Caco-2 (cell line): ENCODE measurements around the gene UNC5B. TPM values are rescaled to one million over a fixed set of nuclear protein-coding genes. Genes with fewer than 3 reads are reported as not detected.
"Not testable (repeated sequence)": the region's sequence is repeated elsewhere in the genome, so short reads cannot be mapped to it uniquely, and the experiment has no call there.

Source experiments
- BruUV-seq: library from RNA; stranded (reverse); fragments of 400-500 nt; replicated peaks from 2 replicates; lab custom pipeline; 2021; lab: Mats Ljungman, UMichigan
- CTCF ChIA-PET: fragments of 300-600 bp; sonication (Branson Sonifier 250); formaldehyde crosslinking; loops from one replicate; lab custom pipeline; 2022; ENCODE audit warnings: antibody characterized with exemption; lab: Charles Lee
- POLR2A ChIA-PET: fragments of 300-600 bp; sonication (Branson Sonifier 250); formaldehyde crosslinking; loops from one replicate; lab custom pipeline; 2022; ENCODE audit warnings: antibody characterized with exemption; lab: Charles Lee
- DNase-seq, 2 experiments: peaks; one replicate each; pipeline versions ENCODE4 v3.0.0 to v3.0.0-alpha.2; 2020 to 2022
- H3K27me3 ChIP-seq: replicated peaks from 2 replicates; pipeline ENCODE4 v1.6.0; 2011; ENCODE audit warnings: low read length; ENCODE audit not compliant: control insufficient read depth, insufficient read depth
- H3K36me3 ChIP-seq: 2 replicates; pipeline ENCODE4 v1.5.1; 2011; ENCODE audit warnings: low read length; ENCODE audit not compliant: control insufficient read depth, insufficient read depth
- H3K4me1 ChIP-seq: fragments of 250-450 bp; sonication (Bioruptor Pico); 2 replicates; pipeline ENCODE4 v1.5.1; 2020; ENCODE audit warnings: mild to moderate bottlenecking
- H3K4me3 ChIP-seq: 2 replicates; pipeline ENCODE4 v1.5.1; 2011; ENCODE audit warnings: low read depth, mild to moderate bottlenecking, control low read depth, low read length
- H3K9me3 ChIP-seq: fragments of 250-450 bp; sonication (Bioruptor Pico); 2 replicates; pipeline ENCODE4 v1.5.1; 2020; ENCODE audit warnings: mild to moderate bottlenecking, moderate library complexity
- H3K27ac Mint-ChIP-seq: one replicate; pipeline ENCODE4 v1.8.0; 2022; ENCODE audit warnings: mixed read lengths; ENCODE audit not compliant: unreplicated experiment
- H3K27me3 Mint-ChIP-seq: one replicate; pipeline ENCODE4 v1.8.0; 2022; ENCODE audit warnings: mixed read lengths; ENCODE audit not compliant: insufficient read depth, unreplicated experiment
- H3K36me3 Mint-ChIP-seq: one replicate; pipeline ENCODE4 v1.8.0; 2022; ENCODE audit warnings: mild to moderate bottlenecking, mixed read lengths; ENCODE audit not compliant: insufficient read depth, unreplicated experiment
- H3K4me1 Mint-ChIP-seq: one replicate; pipeline ENCODE4 v1.8.0; 2022; ENCODE audit warnings: low read depth, mixed read lengths; ENCODE audit not compliant: unreplicated experiment
- H3K4me3 Mint-ChIP-seq: one replicate; pipeline ENCODE4 v1.8.0; 2022; ENCODE audit warnings: mild to moderate bottlenecking, moderate library complexity, mixed read lengths; ENCODE audit not compliant: unreplicated experiment
- H3K9me3 Mint-ChIP-seq: one replicate; pipeline ENCODE4 v1.8.0; 2022; ENCODE audit warnings: mixed read lengths; ENCODE audit not compliant: unreplicated experiment
- CTCF ChIP-seq, 2 experiments: fragments of 200-600 bp in 1 of 2; IDR thresholded peaks; 1 replicate in 1 of 2; 2 replicates in 1 of 2; pipeline versions ENCODE4 v1.5.1 to v1.8.0; 2011 to 2022; ENCODE audit warnings: antibody characterized with exemption in 1 of 2, control low read depth in 1 of 2, inconsistent platforms in 1 of 2, low read depth in 1 of 2, low read length in 1 of 2, mild to moderate bottlenecking in 1 of 2, moderate library complexity in 1 of 2; ENCODE audit not compliant: insufficient read depth in 1 of 2, severe bottlenecking in 1 of 2, unreplicated experiment in 1 of 2
- intact Hi-C: fragments of 100-400 bp; cut with micrococcal nuclease; formaldehyde crosslinking; loops from one replicate; pipeline ENCODE4 v1.10.0; 2022; ENCODE audit not compliant: unreplicated experiment
- total RNA-seq: library from RNA; stranded (reverse); gene quantifications from 2 replicates; pipeline ENCODE4 v1.2.3, GENCODE V29; 2022

Gene UNC5B
- total RNA-seq, 1 experiment from 2014 or later: 22.4 TPM

GRCh38 chr10:71217266-71218045, 5.1 kb downstream of the UNC5B start:
- Histone ChIP-seq H3K4me1 (peaks cover 18% of the 10 kb centered on the region), H3K27me3 (peaks cover 3% of the 10 kb centered on the region), H3K9me3 (no peaks in the 10 kb centered on the region), H3K4me3 (peak overlapping the region; percentile 1), H3K36me3 (no peaks in the 10 kb centered on the region)
- TF ChIP-seq CTCF (IDR thresholded peaks at IDR 0.05; ENCODE audit: insufficient read depth in 1 of 2, low read depth in 1 of 2, low read length in 1 of 2, severe bottlenecking in 1 of 2, unreplicated experiment in 1 of 2): no peak
- ChIA-PET CTCF (interaction anchor here (0.5 to 2.4 kb wide), 5 partner anchors 9 to 1734 kb away, joined by 3 to 5 read pairs (median 4); no protein-coding TSS in a partner anchor), POLR2A (no interaction called here)
- no TSS peak for BruUV-seq
- DNase-seq: peak in 1 of 2 experiments; percentile 39
- intact Hi-C loops: no loop called here
- no peaks in the 10 kb centered on the region for H3K36me3 Mint-ChIP-seq
- no peaks in the 10 kb centered on the region for H3K9me3 Mint-ChIP-seq
- H3K4me3 Mint-ChIP-seq: peak overlapping the region; percentile 68
- no peak overlapping the region for H3K27ac Mint-ChIP-seq
- H3K4me1 Mint-ChIP-seq: peaks cover 20% of the 10 kb centered on the region
- peaks cover 7% of the 10 kb centered on the region for H3K27me3 Mint-ChIP-seq

GRCh38 chr10:71218046-71218650, 5.8 kb downstream of the UNC5B start:
- intact Hi-C loops: no loop called here
- Histone ChIP-seq H3K4me1 (peaks cover 18% of the 10 kb centered on the region), H3K9me3 (no peaks in the 10 kb centered on the region), H3K4me3 (peak overlapping the region; percentile 1; the same call in 1 of the 2 replicates), H3K36me3 (no peaks in the 10 kb centered on the region), H3K27me3 (peaks cover 3% of the 10 kb centered on the region)
- Mint-ChIP-seq H3K27ac (no peak overlapping the region), H3K9me3 (no peaks in the 10 kb centered on the region), H3K4me3 (peak overlapping the region; percentile 68), H3K36me3 (no peaks in the 10 kb centered on the region), H3K4me1 (peaks cover 20% of the 10 kb centered on the region), H3K27me3 (peaks cover 7% of the 10 kb centered on the region)
- no peak for TF ChIP-seq CTCF (IDR thresholded peaks at IDR 0.05; ENCODE audit: insufficient read depth in 1 of 2, low read depth in 1 of 2, low read length in 1 of 2, severe bottlenecking in 1 of 2, unreplicated experiment in 1 of 2)
- peak in 1 of 2 experiments; percentile 32 for DNase-seq
- BruUV-seq: no TSS peak
- CTCF ChIA-PET: interaction anchor here (0.6 to 0.8 kb wide), 3 partner anchors 9 to 315 kb away, joined by 3 read pairs; no protein-coding TSS in a partner anchor
- POLR2A ChIA-PET: no interaction called here

GRCh38 chr10:71218651-71219050, 6.3 kb downstream of the UNC5B start:
- CTCF ChIA-PET: interaction anchor here (0.8 kb wide), 1 partner anchor 315 kb away, joined by 3 read pairs; no protein-coding TSS in a partner anchor
- no peak for TF ChIP-seq CTCF (IDR thresholded peaks at IDR 0.05; ENCODE audit: insufficient read depth in 1 of 2, low read depth in 1 of 2, low read length in 1 of 2, severe bottlenecking in 1 of 2, unreplicated experiment in 1 of 2)
- H3K36me3 Mint-ChIP-seq: no peaks in the 10 kb centered on the region
- DNase-seq: peak in 1 of 2 experiments; percentile 38
- no peak overlapping the region for H3K4me3 Mint-ChIP-seq
- peaks cover 18% of the 10 kb centered on the region for H3K4me1 Mint-ChIP-seq
- no peaks in the 10 kb centered on the region for H3K9me3 Mint-ChIP-seq
- peaks cover 18% of the 10 kb centered on the region for H3K4me1 ChIP-seq
- POLR2A ChIA-PET: no interaction called here
- H3K4me3 ChIP-seq: no peak overlapping the region
- BruUV-seq: no TSS peak
- no peaks in the 10 kb centered on the region for H3K36me3 ChIP-seq
- peaks cover 7% of the 10 kb centered on the region for H3K27me3 Mint-ChIP-seq
- H3K9me3 ChIP-seq: no peaks in the 10 kb centered on the region
- peaks cover 3% of the 10 kb centered on the region for H3K27me3 ChIP-seq
- H3K27ac Mint-ChIP-seq: no peak overlapping the region
- intact Hi-C loops: no loop called here

GRCh38 chr10:71219236-71219917, 7.0 kb downstream of the UNC5B start:
- peaks cover 11% of the 10 kb centered on the region for H3K4me1 Mint-ChIP-seq
- H3K4me3 Mint-ChIP-seq, H3K27me3 ChIP-seq, H3K36me3 Mint-ChIP-seq, H3K9me3 Mint-ChIP-seq, H3K27ac Mint-ChIP-seq, BruUV-seq, H3K4me3 ChIP-seq, H3K27me3 Mint-ChIP-seq, CTCF ChIA-PET, intact Hi-C loops, POLR2A ChIA-PET, H3K9me3 ChIP-seq, H3K36me3 ChIP-seq: not testable (repeated sequence)
- DNase-seq: peak in 1 of 2 experiments; percentile 19
- H3K4me1 ChIP-seq: peaks cover 11% of the 10 kb centered on the region
